HG02943 (cell line): ENCODE data around the gene TMA7.

ENCODE experiments used
- ATAC-seq: cut with Tn5 transposase; IDR thresholded peaks from one replicate; pipeline ENCODE4 v1.9.1; 2021; ENCODE audit warnings: mild to moderate bottlenecking, low read depth, moderate library complexity; ENCODE audit not compliant: unreplicated experiment

TMA7 gene

DNA sequence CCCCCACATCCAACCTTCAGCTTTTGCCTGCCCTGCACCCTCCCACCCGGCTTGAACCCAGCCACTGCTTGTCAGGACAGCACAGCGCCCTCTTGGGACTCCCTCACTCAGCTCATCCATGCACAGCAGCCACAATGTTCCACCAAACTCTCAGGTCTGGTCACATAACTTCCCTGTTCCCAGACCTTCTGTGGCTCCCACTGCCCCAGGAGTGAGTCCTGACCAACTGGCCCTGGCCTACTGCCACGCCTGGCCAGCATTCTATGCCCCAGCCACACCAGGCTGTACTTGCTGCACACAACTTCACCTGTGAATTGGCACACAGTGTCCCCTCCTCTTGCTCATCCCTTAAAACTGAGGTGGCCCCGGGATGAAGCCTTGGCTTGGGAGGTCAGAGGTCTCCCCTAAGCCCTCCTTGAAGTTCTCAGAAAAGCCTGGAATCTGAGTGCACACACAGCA, 31.2 kb upstream of the TMA7 start:
- no peak for ATAC-seq

- no peak for ATAC-seq
Observed at GRCh38 chr3:48409291-48410201, 30.5 kb upstream of the TMA7 start.

DNA sequence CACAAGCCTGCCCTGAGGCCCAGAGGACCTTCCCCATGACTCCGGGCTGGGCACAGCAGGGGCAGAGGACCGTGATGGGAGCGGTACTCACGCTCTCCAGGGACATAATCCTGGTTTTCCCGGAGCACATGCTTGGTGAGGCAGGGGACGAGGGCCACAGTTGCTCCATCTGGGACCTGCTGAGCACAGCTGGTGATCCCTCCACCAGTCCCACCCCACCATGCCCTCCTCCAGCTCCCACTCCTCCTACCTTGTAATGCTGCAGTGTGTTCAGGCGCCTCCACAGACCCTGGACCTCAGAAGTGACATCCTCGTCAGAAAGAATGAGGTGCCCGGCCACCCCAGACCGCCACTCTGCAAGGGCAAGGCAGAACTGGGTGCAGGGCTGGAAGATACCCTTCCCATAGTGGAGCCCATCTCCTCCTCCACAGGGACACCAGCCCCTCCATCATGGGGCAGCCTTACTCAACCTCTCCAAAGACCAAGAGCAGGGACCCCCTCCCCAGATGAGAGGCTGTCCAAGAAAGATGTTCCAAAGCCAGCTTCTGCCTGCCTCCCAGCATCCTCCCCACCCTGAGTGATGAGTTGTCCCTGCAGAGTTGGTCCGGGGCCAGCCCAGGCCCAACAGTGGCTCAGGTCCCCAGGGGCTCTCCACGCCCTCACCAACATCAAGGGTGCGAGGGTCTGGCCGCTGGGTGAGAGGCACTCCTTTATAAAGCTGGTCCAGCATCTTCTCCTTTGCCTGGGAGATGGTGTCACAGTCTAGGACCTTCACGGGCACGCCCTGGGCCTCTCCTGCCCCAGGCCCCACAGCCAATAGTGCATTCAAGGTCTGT, 29.6 kb upstream of the TMA7 start:
- ATAC-seq, result no peak

DNA sequence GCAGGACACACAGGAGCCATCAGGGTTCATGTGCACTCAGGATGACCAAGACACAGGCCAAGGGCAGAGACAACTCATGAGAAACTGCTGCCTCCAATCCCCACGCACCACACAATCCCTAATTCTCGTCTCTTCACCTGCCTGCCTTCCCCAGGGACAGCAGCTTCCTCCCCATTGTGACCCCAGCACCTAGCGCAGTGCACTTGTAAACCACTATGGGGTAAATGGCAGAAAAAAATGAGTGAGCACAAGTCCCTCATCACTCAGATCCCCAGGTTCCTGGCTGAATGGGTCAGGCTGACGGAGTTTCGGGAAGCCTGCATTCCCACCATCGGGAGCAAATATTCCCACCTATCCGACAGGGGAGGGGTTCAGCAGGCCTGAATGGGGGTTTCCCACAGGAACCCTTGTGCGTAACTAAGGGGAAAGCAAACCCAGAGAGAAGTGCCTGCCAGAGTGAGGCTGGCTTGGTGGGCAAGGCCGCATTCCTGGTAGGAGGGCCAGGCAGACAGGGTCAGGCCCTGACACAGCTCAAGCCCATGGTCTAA, 28.9 kb upstream of the TMA7 start:
- no peak for ATAC-seq

- ATAC-seq, result no peak
Observed at GRCh38 chr3:48411606-48412374, 28.3 kb upstream of the TMA7 start.

- ATAC-seq, result no peak
Observed at GRCh38 chr3:48412375-48413001, 27.6 kb upstream of the TMA7 start.

- no peak for ATAC-seq
Observed at GRCh38 chr3:48413086-48413485, 27.0 kb upstream of the TMA7 start.

DNA sequence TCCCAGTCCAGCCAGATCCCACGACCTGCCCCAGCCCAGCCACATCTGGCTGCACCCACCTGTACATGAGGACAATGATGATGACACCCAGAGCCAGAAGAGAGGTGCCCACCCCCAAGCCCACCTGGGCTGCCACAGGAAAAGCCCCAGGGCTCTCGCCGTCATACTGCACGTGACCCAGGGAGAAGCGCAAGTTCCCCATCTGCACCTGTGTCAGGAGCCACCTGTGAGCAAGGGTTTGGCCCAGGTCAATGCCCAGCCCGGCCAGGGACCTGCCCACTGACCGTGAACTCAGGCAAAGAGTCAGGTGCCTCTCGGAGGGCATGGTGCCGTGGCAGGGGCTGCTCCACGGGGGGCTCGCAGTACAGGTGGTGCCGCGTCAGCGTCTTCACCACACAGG, 26.4 kb upstream of the TMA7 start:
- ATAC-seq, result no peak

- no peak for ATAC-seq
Observed at GRCh38 chr3:48414376-48415250, 25.4 kb upstream of the TMA7 start.

DNA sequence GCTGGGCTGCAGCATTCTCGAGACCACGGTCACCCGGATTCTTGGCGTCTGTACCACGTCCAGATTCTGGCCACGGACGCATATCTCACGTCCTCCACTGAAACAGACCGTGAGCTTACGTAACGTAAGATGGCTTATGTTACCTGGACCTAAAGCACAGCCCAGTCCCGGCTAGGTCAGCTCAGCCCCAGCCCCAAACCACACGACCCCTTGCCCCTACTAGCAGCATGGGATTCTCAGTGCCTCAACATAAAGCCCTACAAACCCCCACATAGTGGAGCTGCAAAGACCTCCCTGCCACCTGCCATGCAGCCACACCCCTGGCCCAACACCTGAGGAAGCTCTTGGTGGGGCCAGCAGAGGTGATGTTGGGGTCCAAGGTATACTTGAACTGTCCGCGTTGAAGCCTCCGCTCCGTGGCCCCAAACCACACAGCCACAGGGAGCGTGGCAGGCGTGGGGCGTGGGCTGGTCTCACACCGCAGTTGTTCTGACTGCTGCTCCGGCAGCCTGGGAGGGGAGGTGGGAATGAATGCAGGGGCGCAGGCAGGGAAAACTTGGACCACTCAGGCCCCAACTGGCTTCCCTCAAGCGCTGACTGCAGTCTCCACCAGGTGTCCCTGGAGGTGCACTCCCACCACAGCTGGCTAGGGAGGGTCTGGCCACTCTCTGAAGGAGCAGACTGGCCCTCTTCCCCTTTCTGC, 24.7 kb upstream of the TMA7 start:
- no peak for ATAC-seq

DNA sequence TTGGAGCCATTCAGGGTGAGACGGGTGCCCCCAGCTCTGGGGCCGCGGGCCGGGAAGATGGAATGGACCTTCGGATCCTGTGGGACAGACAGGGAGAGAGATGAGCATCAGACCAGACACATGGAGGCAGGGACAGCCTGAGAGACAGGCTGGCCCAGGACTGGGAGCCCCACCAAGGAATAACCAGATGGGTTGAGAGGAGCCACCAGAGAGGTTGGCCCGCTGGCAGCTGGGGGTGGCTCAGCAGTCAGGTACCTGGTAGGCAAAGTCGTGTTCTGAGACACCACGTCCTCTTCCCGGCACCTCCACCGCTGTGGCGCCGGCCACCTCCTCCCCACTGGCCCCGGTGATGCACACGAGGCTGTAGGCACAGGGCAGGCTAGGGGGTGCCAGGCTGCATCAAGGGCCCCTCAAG, 24.0 kb upstream of the TMA7 start:
- no peak for ATAC-seq

DNA sequence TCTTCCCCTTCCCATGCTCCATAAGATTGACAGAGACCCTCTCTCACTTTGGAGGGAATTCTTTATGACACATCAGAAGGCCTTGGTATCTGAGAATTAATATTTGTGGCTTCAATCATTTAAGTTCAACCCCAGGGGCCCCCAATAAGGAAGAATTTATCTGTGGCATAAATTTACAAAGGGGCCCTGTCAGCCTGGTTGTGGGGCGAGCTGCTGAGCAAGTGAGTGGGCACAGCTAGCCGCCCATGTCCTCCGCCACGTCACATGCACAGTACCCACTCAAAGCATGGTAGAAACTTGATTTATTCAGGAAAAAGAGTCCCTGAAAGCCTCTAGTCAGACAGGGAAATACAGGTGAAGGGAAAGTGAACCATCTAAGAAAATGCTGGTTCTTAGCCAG, 23.5 kb upstream of the TMA7 start:
- ATAC-seq, result no peak

GRCh38 chr3:48417529-48418108, 22.4 kb upstream of the TMA7 start:
- no peak for ATAC-seq

GRCh38 chr3:48418140-48418539, 21.9 kb upstream of the TMA7 start:
- ATAC-seq, result no peak

- no peak for ATAC-seq
Observed at GRCh38 chr3:48418651-48419050, 21.4 kb upstream of the TMA7 start.

- ATAC-seq, result no peak
Observed at GRCh38 chr3:48419149-48419548, 20.9 kb upstream of the TMA7 start.

DNA sequence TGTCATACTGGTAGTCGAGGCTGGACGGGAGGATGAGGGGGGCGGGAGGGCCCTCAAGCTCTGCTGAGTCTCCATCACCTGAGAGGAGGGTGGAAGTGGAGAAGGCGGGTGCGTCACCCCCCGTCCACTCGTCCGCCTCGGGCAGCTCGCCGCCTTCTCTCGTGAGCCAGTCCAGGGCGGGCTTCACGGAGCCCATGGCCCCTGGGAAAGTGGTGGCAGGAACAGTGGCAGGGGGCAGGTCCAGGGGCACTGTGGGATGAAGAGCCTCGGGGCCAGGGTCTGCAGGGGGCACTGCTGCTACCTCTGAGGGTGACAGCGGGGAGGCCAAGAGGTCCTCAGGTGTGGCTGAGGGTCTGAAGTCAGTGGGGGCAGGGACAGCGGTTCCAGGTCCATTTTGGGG, 20.5 kb upstream of the TMA7 start:
- no peak for ATAC-seq

DNA sequence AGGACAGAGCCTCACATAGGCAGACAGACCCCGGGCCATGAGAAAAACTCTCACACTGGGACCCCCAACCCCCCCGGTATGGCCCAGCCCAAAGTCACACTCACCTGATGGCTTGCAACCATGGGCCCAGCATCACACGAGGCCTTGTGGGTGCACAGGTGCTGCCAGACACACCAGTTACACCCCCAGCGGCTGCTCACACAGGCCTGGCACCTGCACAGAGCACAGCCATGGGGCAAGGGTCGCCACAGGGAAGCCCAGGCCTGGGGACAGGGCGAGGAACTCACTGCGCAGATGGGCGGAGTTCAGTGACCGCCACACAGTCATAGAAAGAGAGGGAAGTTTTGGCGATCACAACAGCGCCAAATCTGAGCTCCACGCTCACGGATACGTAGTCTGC, 19.5 kb upstream of the TMA7 start:
- no peak for ATAC-seq
